H1 (cell line): ENCODE measurements around the gene ZAP70. TPM values are rescaled to one million over a fixed set of nuclear protein-coding genes. Genes with fewer than 3 reads are reported as not detected.
"Not testable (repeated sequence)": the region's sequence is repeated elsewhere in the genome, so short reads cannot be mapped to it uniquely, and the experiment has no call there.

ENCODE experiments used
- CTCF ChIA-PET: fragments of 300-600 bp; sonication (Branson Sonifier 250); formaldehyde crosslinking; loops from one replicate; lab custom pipeline; 2021; ENCODE audit not compliant: partially characterized antibody; lab: Charles Lee
- POLR2A ChIA-PET: fragments of 300-600 bp; sonication (Branson Sonifier 250); formaldehyde crosslinking; loops from one replicate; lab custom pipeline; 2021; ENCODE audit warnings: inconsistent platforms; ENCODE audit not compliant: partially characterized antibody; lab: Charles Lee
- DNase-seq, 2 experiments: peaks; one replicate each; pipeline versions ENCODE4 v3.0.0 to v3.0.0-alpha.2; 2010 to 2022; ENCODE audit warnings: low spot score in 2 of 2, low read depth in 1 of 2, mixed read lengths in 1 of 2
- FAIRE-seq: peaks from 2 replicates; lab custom pipeline; 2011; peaks lifted over from hg19 to GRCh38; lab: Jason Lieb, UNC
- H2AFZ ChIP-seq: 2 replicates; pipeline ENCODE4 v1.8.1; 2012; ENCODE audit warnings: low read length, inconsistent platforms
- H2AK5ac ChIP-seq: 2 replicates; pipeline ENCODE4 v1.6.1; 2013; ENCODE audit warnings: low read depth, low read length
- H2BK120ac ChIP-seq: replicated peaks from 2 replicates; pipeline ENCODE3; 2013; ENCODE audit warnings: low read depth, low read length, inconsistent platforms
- H2BK12ac ChIP-seq: 2 replicates; pipeline ENCODE4 v1.6.1; 2013; ENCODE audit warnings: low read depth, low read length
- H2BK15ac ChIP-seq: 2 replicates; pipeline ENCODE4 v1.6.1; 2013; ENCODE audit warnings: low read length
- H2BK20ac ChIP-seq: 2 replicates; pipeline ENCODE4 v1.6.1; 2013; ENCODE audit warnings: low read length
- H2BK5ac ChIP-seq: 2 replicates; pipeline ENCODE4 v1.6.1; 2013; ENCODE audit warnings: low read depth, low read length
- H3K14ac ChIP-seq: 2 replicates; pipeline ENCODE4 v1.6.1; 2013; ENCODE audit warnings: inconsistent platforms; ENCODE audit not compliant: insufficient read length
- H3K18ac ChIP-seq: 2 replicates; pipeline ENCODE4 v1.6.1; 2013; ENCODE audit warnings: low read length; ENCODE audit errors: extremely low read depth
- H3K23ac ChIP-seq: 2 replicates; pipeline ENCODE4 v1.6.1; 2013; ENCODE audit warnings: inconsistent platforms; ENCODE audit not compliant: insufficient read length
- H3K23me2 ChIP-seq: 2 replicates; pipeline ENCODE4 v1.6.1; 2013; ENCODE audit warnings: low read depth, low read length
- H3K27ac ChIP-seq: 2 replicates; pipeline ENCODE4 v1.6.1; 2011; ENCODE audit warnings: low read depth, low read length, inconsistent platforms
- H3K27me3 ChIP-seq, 4 experiments: replicated peaks in 1 of 4; 1 replicate in 1 of 4; 2 replicates in 3 of 4; pipeline versions ENCODE4 v1.6.1 to v1.8.1; 2011 to 2013; ENCODE audit warnings: low read length in 3 of 4, mild to moderate bottlenecking in 3 of 4, inconsistent platforms in 2 of 4, mixed read lengths in 2 of 4, moderate library complexity in 1 of 4; ENCODE audit not compliant: control insufficient read depth in 3 of 4, insufficient read depth in 3 of 4; ENCODE audit errors: extremely low read depth in 1 of 4
- H3K36me3 ChIP-seq, 4 experiments: 2 replicates each; pipeline versions ENCODE4 v1.6.1 to v1.8.1; 2011 to 2013; ENCODE audit warnings: mild to moderate bottlenecking in 4 of 4, low read length in 3 of 4, moderate library complexity in 2 of 4, control low read depth in 1 of 4, inconsistent platforms in 1 of 4; ENCODE audit not compliant: insufficient read depth in 4 of 4, control insufficient read depth in 2 of 4
- H3K4ac ChIP-seq: replicated peaks from 2 replicates; pipeline ENCODE3; 2013; ENCODE audit warnings: low read length, low read depth, mixed read lengths, inconsistent platforms; ENCODE audit not compliant: insufficient read length
- H3K4me1 ChIP-seq, 4 experiments: replicated peaks in 1 of 4; 1 replicate in 1 of 4; 2 replicates in 3 of 4; pipeline versions ENCODE4 v1.6.1 to v1.8.1; 2011 to 2013; ENCODE audit warnings: low read length in 3 of 4, inconsistent platforms in 2 of 4, mixed read lengths in 1 of 4; ENCODE audit not compliant: insufficient read depth in 4 of 4, control insufficient read depth in 3 of 4
- H3K4me2 ChIP-seq, 2 experiments: 2 replicates each; pipeline versions ENCODE4 v1.6.1 to v1.8.1; 2011 to 2013; ENCODE audit warnings: low read depth in 2 of 2, low read length in 2 of 2, control low read depth in 1 of 2, inconsistent platforms in 1 of 2, mild to moderate bottlenecking in 1 of 2; ENCODE audit not compliant: insufficient read depth in 1 of 2
- H3K4me3 ChIP-seq, 4 experiments: fragments of 200-600, 300-600 bp in 1 of 4; sonication (generic), shearing (Covaris generic), sonication (Bioruptor Twin) in 1 of 4; 2 replicates each; pipeline versions ENCODE4 v1.5.1 to v1.8.1; 2011 to 2016; ENCODE audit warnings: low read length in 4 of 4, low read depth in 3 of 4, control low read depth in 2 of 4, inconsistent platforms in 2 of 4, mild to moderate bottlenecking in 2 of 4, mixed read lengths in 1 of 4, moderate library complexity in 1 of 4; ENCODE audit not compliant: insufficient read depth in 2 of 4; ENCODE audit errors: extremely low read depth in 1 of 4
- H3K56ac ChIP-seq: replicated peaks from 2 replicates; pipeline ENCODE3; 2013; ENCODE audit warnings: low read depth, mild to moderate bottlenecking, mixed read lengths, low read length, inconsistent platforms; ENCODE audit not compliant: insufficient read length
- H3K79me1 ChIP-seq: 2 replicates; pipeline ENCODE4 v1.6.1; 2013; ENCODE audit warnings: low read depth, low read length, control low read depth
- H3K79me2 ChIP-seq, 2 experiments: 2 replicates each; pipeline versions ENCODE4 v1.6.1 to v1.8.1; 2012 to 2013; ENCODE audit warnings: low read length in 2 of 2, mild to moderate bottlenecking in 2 of 2, inconsistent platforms in 1 of 2; ENCODE audit not compliant: insufficient read depth in 2 of 2, control insufficient read depth in 1 of 2
- H3K9ac ChIP-seq, 4 experiments: replicated peaks in 1 of 4; 1 replicate in 1 of 4; 2 replicates in 3 of 4; pipeline versions ENCODE4 v1.6.1 to v1.8.1; 2011 to 2013; ENCODE audit warnings: low read depth in 3 of 4, low read length in 3 of 4, control low read depth in 2 of 4, mild to moderate bottlenecking in 2 of 4, moderate library complexity in 2 of 4, inconsistent platforms in 1 of 4; ENCODE audit errors: extremely low read depth in 1 of 4
- H3K9me3 ChIP-seq, 2 experiments: 2 replicates each; pipeline versions ENCODE4 v1.6.1 to v1.8.1; 2012 to 2013; ENCODE audit warnings: mild to moderate bottlenecking in 2 of 2, moderate library complexity in 2 of 2, control low read depth in 1 of 2, inconsistent platforms in 1 of 2, low read depth in 1 of 2, low read length in 1 of 2, mixed read lengths in 1 of 2; ENCODE audit not compliant: insufficient read depth in 2 of 2
- H4K20me1 ChIP-seq, 2 experiments: replicated peaks in 1 of 2; 2 replicates each; pipeline versions ENCODE3 to v1.8.1; 2011 to 2013; ENCODE audit warnings: inconsistent platforms in 2 of 2, low read length in 2 of 2, mild to moderate bottlenecking in 1 of 2; ENCODE audit not compliant: insufficient read depth in 2 of 2, control insufficient read depth in 1 of 2
- H4K5ac ChIP-seq: 2 replicates; pipeline ENCODE4 v1.6.1; 2013; ENCODE audit warnings: low read length, low read depth, mixed read lengths, inconsistent platforms; ENCODE audit not compliant: insufficient read length
- H4K8ac ChIP-seq: 2 replicates; pipeline ENCODE4 v1.8.0; 2013; ENCODE audit warnings: mild to moderate bottlenecking, moderate library complexity, low read length, inconsistent platforms; ENCODE audit not compliant: insufficient read depth; ENCODE audit errors: extremely low read depth
- H4K91ac ChIP-seq: replicated peaks from 2 replicates; pipeline ENCODE3; 2013; ENCODE audit warnings: low read length, mixed read lengths, inconsistent platforms; ENCODE audit not compliant: insufficient read length
- ATF3 ChIP-seq: IDR thresholded peaks from 2 replicates; pipeline ENCODE4 v1.6.1; 2011; ENCODE audit warnings: low read depth, mild to moderate bottlenecking, low read length; ENCODE audit not compliant: insufficient read depth
- CBX5 ChIP-seq: fragments of 300-800, 300-1000 bp; sonication (generic); IDR thresholded peaks from 2 replicates; pipeline ENCODE4 v1.7.1; 2016; ENCODE audit warnings: antibody characterized with exemption, low read length, low read depth
- CREB1 ChIP-seq: IDR thresholded peaks from 2 replicates; pipeline ENCODE4 v1.6.1; 2012; ENCODE audit warnings: inconsistent platforms
- EZH2 ChIP-seq: fragments of 200-600 bp; sonication (generic); IDR thresholded peaks from 2 replicates; pipeline ENCODE4 v1.7.1; 2012; ENCODE audit warnings: low read depth, mild to moderate bottlenecking, moderate library complexity, low read length, inconsistent platforms; ENCODE audit not compliant: severe bottlenecking
- KDM1A ChIP-seq: fragments of 200-600, 300-600 bp; sonication (generic); IDR thresholded peaks from 2 replicates; pipeline ENCODE4 v1.7.1; 2016; ENCODE audit warnings: mild to moderate bottlenecking, low read length, borderline replicate concordance
- MAFK ChIP-seq: IDR thresholded peaks from 2 replicates; pipeline ENCODE4 v1.6.1; 2012; ENCODE audit warnings: low read depth, mild to moderate bottlenecking, improper control_type of control experiment, low read length
- SIX5 ChIP-seq: IDR thresholded peaks from 2 replicates; pipeline ENCODE4 v1.6.1; 2011; ENCODE audit warnings: mild to moderate bottlenecking, low read depth, low read length
- TAF1 ChIP-seq: IDR thresholded peaks from 2 replicates; pipeline ENCODE4 v1.6.1; 2011; ENCODE audit warnings: mild to moderate bottlenecking, low read depth, low read length
- WGBS, 2 experiments: shearing (Covaris generic) in 1 of 2; methylation state at CpG; one replicate each; pipeline versions ENCODE4 v1.1.6 to v1.1.7; 2013 to 2015; ENCODE audit warnings: low lambda C conversion rate in 2 of 2, mixed read lengths in 2 of 2, inconsistent platforms in 1 of 2, low coverage in 1 of 2, missing lambda C conversion rate in 1 of 2; ENCODE audit not compliant: insufficient replicate concordance in 2 of 2, insufficient coverage in 1 of 2, insufficient read length in 1 of 2; ENCODE audit errors: extremely low coverage in 1 of 2, missing lambda C conversion rate in 1 of 2; 5-methylcytosine and 5-hydroxymethylcytosine counted together
- polyA plus RNA-seq, 7 experiments: library from polyadenylated mRNA; depleted of rRNA in 3 of 7; stranded (reverse) in 5 of 7; unstranded in 2 of 7; fragments of >200 nt in 5 of 7; fragments of 200-250 nt in 2 of 7; gene quantifications; 1 replicate in 5 of 7; 2 replicates in 1 of 7; 4 replicates in 1 of 7; pipeline versions ENCODE4 v1.2.1 to v1.2.3, GENCODE V29; 2011 to 2013; ENCODE audit warnings: missing spikeins in 2 of 7, mixed read lengths in 2 of 7
- total RNA-seq: library from RNA; stranded (reverse); fragmentation: NEBNext Ultra II Directional; extraction: Animal tissue kit (Norgen Biotek cat#: 25700); gene quantifications from 2 replicates; pipeline ENCODE4 v1.2.1, GENCODE V29; 2021

The ZAP70 gene
- total and polyA plus RNA-seq, 2 of the 8 experiments (the other 6 are each of a cell fraction or from before 2014, with no cell fraction given): 0.15 TPM; not detected in 1

GRCh38 chr2:97711394-97711711 is 2.0 kb upstream of the ZAP70 start (continued):
- TF ChIP-seq EZH2: no peak
- no peak for TF ChIP-seq ATF3
- no peak for TF ChIP-seq TAF1
- TF ChIP-seq SIX5: no peak
- TF ChIP-seq CREB1: no peak
- no peak for TF ChIP-seq KDM1A
- TF ChIP-seq MAFK: no peak
- no peak for TF ChIP-seq CBX5

- not testable (repeated sequence) for DNase-seq, H3K9me3 ChIP-seq, H2BK12ac ChIP-seq, H2BK20ac ChIP-seq, H3K4me3 ChIP-seq, H3K14ac ChIP-seq, H3K23ac ChIP-seq, H3K23me2 ChIP-seq, H2AK5ac ChIP-seq, H3K79me1 ChIP-seq, H4K8ac ChIP-seq, FAIRE-seq, H4K20me1 ChIP-seq, H3K4me1 ChIP-seq, H2AFZ ChIP-seq, H3K4me2 ChIP-seq, H3K56ac ChIP-seq, H3K9ac ChIP-seq, H2BK15ac ChIP-seq, H4K91ac ChIP-seq, H3K79me2 ChIP-seq, H3K36me3 ChIP-seq, H3K27me3 ChIP-seq, H3K18ac ChIP-seq, H3K27ac ChIP-seq, H4K5ac ChIP-seq, H2BK120ac ChIP-seq, H2BK5ac ChIP-seq, H3K4ac ChIP-seq
- CTCF ChIA-PET: interaction anchor here (0.6 to 13.6 kb wide), 8 partner anchors 13 to 431 kb away, joined by 3 to 202 read pairs (median 6); no protein-coding TSS in a partner anchor
- 92% methylated on average over 9 of the region's 9 CpGs; no CpG with 5 or more reads in 1 of the 2 experiments for WGBS, 2 experiments
- POLR2A ChIA-PET: interaction anchor here (0.8 kb wide), 1 partner anchor 21 kb away, joined by 3 read pairs; no protein-coding TSS in a partner anchor
Measured at GRCh38 chr2:97712175-97712574, 1.2 kb upstream of the ZAP70 start.
